Astrocyte (in vitro differentiated cells and primary cell): ENCODE measurements around the gene SGCA.

Experiments
- CTCF ChIP-seq: IDR thresholded peaks from 2 replicates; pipeline ENCODE4 v1.5.1; 2011; ENCODE audit warnings: low read depth, mild to moderate bottlenecking, inconsistent platforms, low read length, moderate library complexity; ENCODE audit not compliant: insufficient read depth
- EZH2 ChIP-seq: IDR thresholded peaks from 2 replicates; pipeline ENCODE4 v1.6.1; 2012; ENCODE audit warnings: mild to moderate bottlenecking, low read length, inconsistent platforms; ENCODE audit not compliant: insufficient read depth

DNA sequence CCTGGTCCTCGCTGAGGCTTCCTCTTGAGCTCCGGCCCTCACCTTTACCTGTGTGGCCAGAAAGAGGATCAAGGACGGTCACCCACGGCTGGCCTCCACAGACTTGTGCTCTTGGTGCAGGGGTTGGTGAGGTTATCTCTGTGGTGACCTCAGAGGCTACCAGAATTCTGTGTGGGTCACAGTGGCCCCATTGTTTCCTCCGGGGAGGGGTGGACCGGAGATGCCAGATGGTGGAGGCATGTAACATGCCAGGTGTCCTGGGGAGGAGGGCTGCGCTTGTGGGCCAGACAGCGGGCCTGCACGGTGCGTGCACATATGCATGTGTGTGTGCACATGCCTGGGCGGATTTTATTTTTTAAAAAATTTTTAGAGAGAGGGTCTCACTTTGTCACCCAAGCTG is 6.3 kb downstream of the SGCA start:
- TF ChIP-seq CTCF, result no peak
- no peak for TF ChIP-seq EZH2
